ENCODE results near the gene RASD1.

The RASD1 gene

DNA sequence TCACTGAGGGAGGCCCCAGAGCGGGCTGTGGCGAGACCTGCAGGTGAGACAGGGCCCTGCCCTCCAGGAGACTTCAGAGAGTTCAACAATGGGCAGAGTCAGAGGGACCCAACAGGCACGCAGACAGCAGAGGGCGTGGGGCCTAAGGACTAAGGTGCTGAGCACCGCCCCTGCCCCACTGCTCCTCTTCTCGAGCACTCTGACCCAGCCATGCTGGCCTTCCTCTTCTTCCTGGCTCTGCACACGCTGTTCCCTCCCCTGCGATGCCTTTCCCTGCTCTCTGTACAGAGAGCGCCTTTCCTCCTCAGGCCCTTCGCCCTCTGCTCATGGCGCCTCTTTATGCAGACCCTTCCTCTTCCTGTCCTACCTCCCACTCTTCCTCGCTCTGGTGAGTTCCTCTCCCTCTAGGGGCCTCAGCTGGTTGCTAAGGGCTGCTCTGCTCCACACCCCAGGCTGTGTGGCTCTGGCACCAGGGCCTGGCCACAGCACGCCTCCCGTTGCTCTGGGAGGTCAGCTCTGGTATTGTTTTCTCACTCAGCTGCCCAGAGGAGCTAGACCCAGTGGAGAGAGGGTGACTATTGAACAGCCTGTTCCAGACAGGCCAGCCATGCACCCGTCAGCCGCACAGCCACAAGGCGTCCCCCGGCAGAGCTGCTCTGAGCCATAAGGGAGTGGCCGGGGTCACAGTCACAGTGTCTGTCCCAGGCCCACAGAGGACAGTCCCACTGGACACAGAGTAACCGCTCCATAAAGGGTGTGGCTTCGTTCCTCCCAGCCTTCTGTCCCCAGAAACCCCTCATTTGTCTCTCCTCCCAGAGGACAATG lies 13.6 kb upstream of the RASD1 start:
- no peak for DNase-seq

DNA sequence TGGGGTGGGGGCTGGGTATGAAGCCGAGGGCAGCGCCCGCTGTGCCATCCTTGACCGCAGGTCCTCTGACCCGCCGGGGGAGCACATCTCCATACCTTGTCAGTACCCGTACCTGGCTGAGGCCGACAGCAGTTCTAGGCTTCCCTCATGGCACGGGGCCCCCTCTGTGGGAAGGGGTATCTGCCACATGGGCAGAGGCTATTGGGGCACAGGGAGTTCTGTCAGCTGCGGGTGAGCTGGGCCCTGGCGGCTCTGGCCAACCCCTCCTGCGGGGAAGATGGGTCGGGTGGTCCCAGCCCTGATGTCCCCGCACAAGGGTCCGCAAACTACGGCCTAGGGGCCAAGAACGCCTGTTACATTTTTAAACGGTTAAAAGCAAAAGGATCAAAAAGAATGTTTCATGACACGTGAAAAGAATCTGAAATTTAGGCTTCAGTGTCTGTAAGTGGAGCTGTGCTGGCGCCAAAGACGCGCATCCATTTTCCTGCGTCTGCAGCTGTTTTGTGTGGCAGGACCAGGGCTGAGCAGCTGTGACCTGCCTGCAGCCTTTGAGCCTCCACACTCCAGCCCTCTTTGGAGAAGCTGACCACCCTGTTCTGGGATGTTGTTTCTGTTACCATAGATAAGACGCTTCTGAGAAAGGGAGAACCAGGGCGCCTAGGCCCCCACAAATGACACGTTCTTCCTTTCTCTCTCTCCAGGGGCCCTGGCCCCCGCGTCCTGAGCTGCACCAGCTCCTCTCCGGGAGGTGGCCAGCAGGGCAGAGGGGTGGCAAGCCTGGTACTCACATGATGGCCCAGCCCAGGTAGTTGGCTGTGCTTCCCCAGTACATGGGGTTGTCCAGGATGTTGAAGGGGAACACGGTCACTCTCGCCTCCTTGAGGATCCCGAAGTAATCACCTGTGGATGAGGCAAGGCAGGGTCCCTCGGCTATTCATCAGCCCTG lies 12.7 kb upstream of the RASD1 start:
- DNase-seq, result no peak

DNA sequence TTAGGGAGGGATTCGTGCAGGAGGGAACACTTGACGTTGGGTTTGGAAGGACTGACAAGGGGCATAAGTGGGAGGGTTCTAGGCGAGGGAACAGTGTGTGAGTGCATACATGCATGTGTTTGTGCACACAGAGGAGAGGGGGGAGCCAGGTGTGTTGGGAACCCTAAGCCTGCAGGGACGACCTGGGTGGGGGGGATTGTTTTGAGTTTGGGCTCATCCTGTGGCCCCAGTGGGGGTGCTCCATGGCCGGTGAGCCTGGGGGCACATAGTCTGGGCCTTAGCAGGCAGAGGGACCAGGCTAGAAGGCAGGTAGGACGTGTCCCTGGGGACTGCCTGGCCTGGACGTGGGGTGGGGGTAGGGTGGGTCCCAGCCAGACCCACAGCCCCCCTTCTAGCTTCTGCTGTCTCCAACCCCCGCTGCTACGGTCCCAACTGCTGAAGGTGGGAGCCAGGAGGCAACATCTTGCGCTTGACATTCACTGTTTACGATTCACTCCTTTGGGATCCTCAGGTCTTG lies 11.9 kb upstream of the RASD1 start:
- no peak for DNase-seq

GRCh38 chr17:17507465-17508011 lies 11.3 kb upstream of the RASD1 start:
- no peak for DNase-seq

DNA sequence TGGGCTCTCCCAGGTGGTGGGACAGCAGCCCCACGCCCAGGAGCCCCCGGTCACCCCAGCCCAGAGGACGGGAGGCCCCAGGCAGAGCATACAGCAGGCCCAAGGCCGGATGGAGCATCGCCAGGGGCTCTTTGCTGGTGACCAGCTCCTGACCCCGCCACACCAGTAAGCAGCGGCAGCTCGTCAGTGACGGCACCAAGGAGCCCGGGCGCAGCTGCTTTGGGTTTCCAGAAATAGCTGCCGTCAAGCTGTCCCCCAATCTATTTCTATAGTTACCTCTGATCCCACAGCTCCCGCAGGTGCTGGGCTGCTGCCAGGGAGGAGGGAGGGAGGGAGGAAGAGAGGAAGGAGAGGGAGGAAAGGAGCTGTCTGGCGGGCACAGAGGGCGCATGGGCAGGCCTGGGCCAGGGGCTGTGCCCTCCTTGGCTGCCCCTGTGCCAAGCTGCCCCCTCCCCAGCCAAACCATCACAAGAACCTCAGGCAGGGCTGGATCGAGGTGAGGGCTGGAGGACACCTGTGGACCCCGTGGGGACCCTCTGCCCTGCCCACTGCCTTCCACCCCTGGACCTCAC lies 10.8 kb upstream of the RASD1 start:
- no peak for DNase-seq

DNA sequence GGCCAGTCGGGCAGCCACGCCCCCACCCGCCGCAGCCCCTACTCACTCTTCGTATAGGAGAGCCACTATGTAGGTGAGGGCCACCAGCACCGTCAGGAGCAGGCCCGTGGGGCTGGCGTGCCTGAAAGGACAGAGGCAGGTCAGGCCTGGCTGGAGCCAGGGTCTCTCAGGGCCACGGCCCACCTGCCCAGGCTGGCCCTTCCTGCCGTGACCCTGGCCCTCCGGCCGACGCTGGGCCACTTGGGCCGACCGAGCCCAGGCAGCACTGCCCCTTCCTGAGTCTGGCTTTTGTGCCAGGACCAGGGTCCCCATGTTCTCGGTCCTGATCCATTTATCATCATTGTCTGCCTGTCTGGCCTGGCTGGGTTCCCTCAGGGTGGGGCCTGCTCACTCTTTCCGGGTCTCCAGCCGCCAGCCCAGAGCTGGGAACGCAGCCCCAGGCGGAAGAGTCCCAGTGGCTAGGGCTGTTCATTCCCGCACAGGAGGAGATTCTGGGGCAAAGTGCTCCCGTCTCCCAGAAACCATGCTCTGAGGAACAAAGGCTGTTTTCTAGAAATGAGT lies 10.1 kb upstream of the RASD1 start:
- no peak for DNase-seq

DNA sequence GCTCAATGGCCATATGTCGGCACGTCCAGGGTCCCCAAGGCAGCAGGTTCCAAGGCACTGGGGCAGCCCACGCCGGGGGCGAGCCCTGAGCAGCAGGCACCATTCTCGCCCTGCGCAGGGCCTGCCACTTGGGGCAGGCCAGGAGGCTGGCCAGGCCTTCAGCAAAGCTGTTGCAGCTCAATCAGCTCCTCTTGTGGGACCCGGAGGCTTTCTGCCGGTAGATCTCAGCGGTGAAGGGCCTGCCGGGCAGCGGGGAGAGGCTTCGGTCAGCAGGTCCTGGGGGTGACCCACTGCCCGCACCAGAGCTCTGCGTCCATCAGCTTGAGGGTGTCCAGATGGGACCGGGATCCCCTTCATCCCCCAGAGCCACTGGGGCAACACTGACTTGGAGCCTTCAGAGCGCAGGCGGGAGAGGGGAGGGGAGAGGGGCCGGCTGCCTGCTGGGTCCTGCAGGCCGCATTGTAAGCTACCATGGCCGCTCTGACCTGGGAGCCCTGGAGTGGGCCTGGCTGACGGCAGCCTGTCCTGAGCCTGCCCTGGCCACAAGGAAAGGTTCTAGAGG lies 9.5 kb upstream of the RASD1 start:
- DNase-seq, result no peak

- no peak for DNase-seq
Observed at GRCh38 chr17:17505151-17505550, 9.0 kb upstream of the RASD1 start.

DNA sequence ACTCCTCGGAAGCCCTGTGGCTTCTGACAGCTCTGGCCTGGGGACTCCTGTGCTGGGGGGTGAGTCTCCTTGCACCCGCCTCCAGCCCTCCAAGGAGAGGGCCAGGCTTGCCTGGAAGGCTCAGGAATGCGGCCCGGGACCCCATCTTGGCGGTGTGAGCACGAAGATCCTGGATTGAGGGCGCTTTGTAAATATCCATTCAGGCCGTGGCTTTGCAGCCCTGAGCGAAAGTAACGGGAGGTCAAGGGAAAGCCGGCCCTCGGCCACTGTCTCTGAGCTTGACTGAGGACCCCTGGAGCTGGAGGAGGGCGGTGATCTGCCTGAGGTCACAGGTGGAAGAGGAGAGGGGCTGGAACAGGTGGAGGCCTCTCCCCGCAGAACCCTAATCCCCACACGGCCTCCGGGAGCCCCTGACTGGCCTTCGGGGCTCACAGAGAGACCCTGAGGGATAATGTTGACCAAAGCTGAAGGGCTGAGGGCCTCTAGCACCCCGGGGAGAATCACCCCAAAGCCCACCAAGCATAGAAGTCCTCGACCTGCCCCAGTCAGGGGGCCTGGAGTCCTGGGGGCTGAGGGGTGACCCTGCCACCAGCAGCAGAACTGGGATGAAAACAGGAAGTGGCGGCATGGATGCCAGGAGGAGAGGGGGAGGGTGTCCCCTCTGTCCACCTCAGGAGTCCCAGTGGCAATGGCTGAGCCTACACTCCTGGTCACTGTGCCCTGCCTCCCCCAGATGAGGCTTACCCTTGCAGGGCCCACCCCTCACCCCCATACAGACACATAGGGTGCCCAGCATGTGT lies 8.3 kb upstream of the RASD1 start:
- no peak for DNase-seq

DNA sequence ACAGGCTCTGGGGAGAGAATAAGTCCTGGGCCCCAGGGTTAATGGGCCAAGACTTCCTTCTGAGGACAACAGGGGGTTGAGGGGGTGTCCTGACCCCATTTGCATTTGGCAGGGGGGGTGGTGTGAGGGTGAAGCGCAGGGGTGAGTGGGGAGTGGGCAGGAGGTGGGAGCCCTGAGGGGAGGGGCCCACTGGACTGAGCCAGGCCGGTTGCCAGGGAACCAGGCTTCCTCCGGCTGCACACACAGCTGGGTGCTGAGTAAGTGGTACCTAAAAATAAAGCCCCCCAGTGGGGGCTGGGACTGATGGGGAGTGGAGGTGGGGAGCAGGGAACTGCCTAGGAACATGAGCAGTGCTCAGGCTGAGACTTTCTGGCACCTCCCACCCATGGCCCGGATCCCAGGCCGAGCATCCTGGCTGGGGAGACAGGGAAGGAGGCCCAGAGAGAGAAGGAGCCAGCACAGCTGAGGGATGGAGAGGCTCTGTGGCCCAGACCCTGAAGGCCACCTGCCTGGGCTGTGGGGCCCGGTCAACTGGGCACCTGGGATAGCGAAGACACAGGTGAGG lies 7.5 kb upstream of the RASD1 start:
- DNase-seq, result no peak

DNA sequence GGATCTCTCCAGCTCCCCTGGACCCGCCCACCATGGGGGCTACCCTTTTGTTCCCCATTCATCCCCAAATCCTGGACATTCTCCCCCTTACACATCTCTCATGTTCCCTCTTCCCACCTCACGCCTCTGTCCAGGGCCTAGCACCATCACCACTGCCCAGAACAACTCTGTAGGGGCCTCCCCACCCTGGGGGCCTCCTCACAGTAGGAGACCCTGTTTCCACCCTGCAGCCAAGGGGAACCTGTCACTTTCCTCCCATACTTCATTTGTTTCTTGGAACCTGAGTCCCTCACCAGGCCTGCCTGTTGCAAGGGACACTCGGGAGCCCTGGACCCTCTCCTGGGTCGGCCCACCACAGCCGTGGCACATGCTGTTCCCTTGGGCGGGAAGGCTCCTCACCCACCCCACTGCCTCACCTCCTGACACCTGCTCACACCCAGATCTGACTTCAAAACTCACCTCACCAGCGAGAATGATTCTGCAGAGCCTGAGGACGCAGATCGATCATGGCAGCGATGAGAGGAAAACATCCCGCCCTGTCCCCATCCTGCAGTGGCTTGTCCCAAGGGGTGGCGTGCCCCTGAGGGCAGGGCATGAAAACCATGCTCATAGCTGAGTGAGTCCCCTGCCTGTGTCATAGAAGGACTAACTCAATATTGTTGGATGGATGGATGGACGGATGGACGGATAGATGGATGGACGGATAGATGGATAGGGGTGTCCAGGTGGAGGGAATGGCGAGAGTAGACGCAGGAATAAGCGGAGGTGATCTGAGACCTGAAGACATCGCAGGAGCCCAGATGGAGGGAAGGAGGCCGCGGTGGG lies 6.8 kb upstream of the RASD1 start:
- DNase-seq, result no peak

GRCh38 chr17:17500999-17501605 lies 4.9 kb upstream of the RASD1 start:
- DNase-seq, result no peak

DNA sequence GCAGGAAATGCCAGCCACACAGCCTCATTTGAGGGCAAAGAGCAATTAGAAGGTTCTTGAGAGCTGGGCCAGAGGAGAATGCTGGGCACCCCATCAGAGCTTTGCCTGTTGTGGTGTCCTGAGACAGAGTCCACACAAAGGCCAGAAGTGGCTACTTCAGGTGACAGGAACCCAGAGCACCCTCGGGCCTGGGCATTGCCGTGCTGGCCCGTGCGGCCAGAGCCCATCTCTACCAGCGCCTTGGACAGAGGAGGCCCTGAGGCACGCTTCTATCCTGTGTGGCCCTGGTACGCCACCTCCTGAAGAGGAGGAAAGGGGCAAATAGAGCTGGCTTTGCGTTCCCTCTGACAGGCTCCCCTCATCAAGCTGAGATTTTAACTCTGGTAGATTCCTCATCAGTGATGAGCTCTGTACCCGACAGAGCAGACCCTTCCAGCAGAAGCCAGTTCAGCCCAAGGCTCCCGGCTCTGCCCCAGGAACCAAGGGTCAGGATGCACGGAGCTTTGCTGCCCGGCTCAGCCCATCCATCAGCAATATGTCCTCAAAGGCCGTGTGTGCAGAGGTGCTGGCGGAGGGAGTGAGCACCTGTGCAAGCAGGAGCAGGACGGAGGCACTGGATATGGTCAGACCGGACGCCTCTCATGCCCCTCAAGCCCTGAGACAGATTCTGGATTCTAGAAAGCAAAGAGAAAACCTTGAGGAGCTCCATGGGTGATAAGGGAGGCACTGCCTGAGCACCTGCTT lies 3.4 kb upstream of the RASD1 start:
- no peak for DNase-seq

- no peak for DNase-seq
Observed at GRCh38 chr17:17498606-17499301, 2.6 kb upstream of the RASD1 start.

DNA sequence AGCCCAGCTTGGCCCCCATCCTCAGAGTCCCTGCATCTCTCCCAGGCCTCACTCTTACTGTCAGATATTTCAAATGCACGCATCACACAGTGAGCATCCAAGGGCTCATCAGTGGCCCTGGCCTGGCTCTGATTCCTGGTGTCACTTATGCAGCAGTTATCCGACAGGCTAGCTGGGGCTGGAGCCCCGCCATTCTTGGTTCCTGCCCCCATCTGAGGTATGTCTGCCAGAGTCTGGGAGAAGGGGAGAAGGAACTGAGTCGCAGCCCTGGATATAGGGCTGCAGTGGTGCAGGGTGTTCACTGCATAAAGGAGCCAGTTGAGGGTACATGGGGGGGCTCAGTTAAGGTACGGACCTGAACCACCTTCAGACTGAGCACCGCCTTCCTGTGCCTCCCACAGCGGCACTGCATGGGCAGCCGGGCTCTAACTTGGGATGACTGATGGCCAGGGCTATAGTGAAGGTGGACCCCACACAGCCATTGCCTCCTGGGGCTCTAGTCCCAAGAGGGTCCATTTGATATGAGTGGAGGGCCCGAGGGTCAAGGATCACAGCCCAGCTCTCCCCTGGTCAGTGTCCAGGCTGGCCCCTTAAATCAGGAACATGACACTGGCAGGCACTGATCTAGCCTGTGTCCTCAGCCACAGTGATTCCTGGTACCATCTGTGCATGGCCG lies 1.8 kb upstream of the RASD1 start:
- no peak for DNase-seq

GRCh38 chr17:17497065-17497844 lies 1.1 kb upstream of the RASD1 start:
- DNase-seq, result no peak

Data from activated CD8-positive, alpha-beta memory T cell treated with anti-CD3 and anti-CD28 coated beads, Interleukin-2, amount 50 U/mL, for 4 hours (primary cell).